Endothelial cell of umbilical vein (primary cell): Measurements from ENCODE around the gene C1orf167. TPM values are rescaled to one million over a fixed set of nuclear protein-coding genes. Genes with fewer than 3 reads are reported as not detected.

Source experiments
- BruUV-seq: library from RNA; stranded (reverse); fragments of 400-500 nt; replicated peaks from 2 replicates; lab custom pipeline; 2021; lab: Mats Ljungman, UMichigan
- CTCF ChIA-PET: fragments of 300-600, 350-600 bp; sonication (Branson Sonifier 250); formaldehyde crosslinking; loops from one replicate; lab custom pipeline; 2021; ENCODE audit warnings: antibody characterized with exemption, inconsistent platforms; lab: Charles Lee
- POLR2A ChIA-PET: fragments of 300-600, 350-600 bp; sonication (Branson Sonifier 250); formaldehyde crosslinking; loops from one replicate; lab custom pipeline; 2021; ENCODE audit warnings: antibody characterized with exemption, inconsistent platforms; lab: Charles Lee
- DNase-seq: peaks from one replicate; pipeline ENCODE4 v3.0.0-alpha.2; 2011; ENCODE audit warnings: low read depth, low spot score
- FAIRE-seq: peaks from 2 replicates; lab custom pipeline; 2011; peaks lifted over from hg19 to GRCh38; lab: Jason Lieb, UNC
- H2AFZ ChIP-seq: 2 replicates; pipeline ENCODE4 v1.6.0; 2012; ENCODE audit warnings: low read depth, low read length, control low read depth, inconsistent platforms
- H3K27ac ChIP-seq: 2 replicates; pipeline ENCODE4 v1.5.1; 2011; ENCODE audit warnings: low read depth, mild to moderate bottlenecking, control low read depth, low read length, moderate library complexity; ENCODE audit not compliant: insufficient read depth
- H3K27me3 ChIP-seq, 2 experiments: 2 replicates each; pipeline versions ENCODE4 v1.6.0 to v1.6.1; 2011; ENCODE audit warnings: low read length in 2 of 2, mixed read lengths in 1 of 2; ENCODE audit not compliant: control insufficient read depth in 2 of 2, insufficient read depth in 2 of 2
- H3K36me3 ChIP-seq, 2 experiments: 2 replicates in 1 of 2; 3 replicates in 1 of 2; pipeline ENCODE4 v1.5.1; 2011; ENCODE audit warnings: low read length in 2 of 2, mild to moderate bottlenecking in 1 of 2, moderate library complexity in 1 of 2; ENCODE audit not compliant: control insufficient read depth in 2 of 2, insufficient read depth in 2 of 2; ENCODE audit errors: extremely low read depth in 1 of 2
- H3K4me1 ChIP-seq: 3 replicates; pipeline ENCODE4 v1.5.1; 2011; ENCODE audit warnings: mild to moderate bottlenecking, low read length; ENCODE audit not compliant: control insufficient read depth, insufficient read depth; ENCODE audit errors: extremely low read depth
- H3K4me2 ChIP-seq: 2 replicates; pipeline ENCODE4 v1.6.1; 2011; ENCODE audit warnings: low read length, control low read depth, mixed read lengths; ENCODE audit not compliant: insufficient read depth
- H3K4me3 ChIP-seq, 3 experiments: fragments of 200-600 bp in 1 of 3; sonication (generic), shearing (Covaris generic) in 1 of 3; replicated peaks in 1 of 3; 2 replicates each; pipeline ENCODE4 v1.5.1; 2011 to 2016; ENCODE audit warnings: control low read depth in 3 of 3, low read length in 3 of 3, mild to moderate bottlenecking in 2 of 3, inconsistent platforms in 1 of 3, low read depth in 1 of 3, moderate library complexity in 1 of 3; ENCODE audit not compliant: insufficient read depth in 1 of 3
- H3K79me2 ChIP-seq: 2 replicates; pipeline ENCODE4 v1.6.0; 2012; ENCODE audit warnings: low read length, inconsistent platforms; ENCODE audit not compliant: control insufficient read depth, insufficient read depth
- H3K9ac ChIP-seq: replicated peaks from 2 replicates; pipeline ENCODE3; 2011; ENCODE audit warnings: low read length, control low read depth; ENCODE audit not compliant: insufficient read depth; ENCODE audit errors: extremely low read depth
- H3K9me1 ChIP-seq: replicated peaks from 3 replicates; pipeline ENCODE4 v1.6.0; 2011; ENCODE audit warnings: mild to moderate bottlenecking, low read length; ENCODE audit not compliant: control insufficient read depth, insufficient read depth; ENCODE audit errors: extremely low read depth
- H3K9me3 ChIP-seq: replicated peaks from 2 replicates; pipeline ENCODE4 v1.5.1; 2012; ENCODE audit warnings: low read length, inconsistent platforms; ENCODE audit not compliant: control insufficient read depth, insufficient read depth
- H4K20me1 ChIP-seq: replicated peaks from 2 replicates; pipeline ENCODE3; 2011; ENCODE audit warnings: mild to moderate bottlenecking, low read length; ENCODE audit not compliant: control insufficient read depth, insufficient read depth; ENCODE audit errors: extremely low read depth
- CTCF ChIP-seq, 2 donors: IDR thresholded peaks; 1 replicate in 1 of 2; 2 replicates in 1 of 2; pipeline ENCODE4 v1.5.1; 2011; ENCODE audit warnings: low read length in 2 of 2, mild to moderate bottlenecking in 2 of 2, moderate library complexity in 2 of 2, control low read depth in 1 of 2, inconsistent platforms in 1 of 2, low read depth in 1 of 2; ENCODE audit not compliant: insufficient read depth in 1 of 2; ENCODE audit errors: extremely low read depth in 1 of 2
- EZH2 ChIP-seq: IDR thresholded peaks from 2 replicates; pipeline ENCODE4 v1.6.1; 2012; ENCODE audit warnings: borderline replicate concordance, low read depth, mild to moderate bottlenecking, moderate library complexity, low read length, inconsistent platforms; ENCODE audit not compliant: severe bottlenecking
- FOS ChIP-seq: IDR thresholded peaks from 2 replicates; pipeline ENCODE4 v1.6.1; 2011; ENCODE audit warnings: mild to moderate bottlenecking, low read length, moderate library complexity, borderline replicate concordance; ENCODE audit not compliant: insufficient read depth
- GATA2 ChIP-seq: IDR thresholded peaks from 2 replicates; pipeline ENCODE4 v1.7.0; 2011; ENCODE audit warnings: low read depth, mild to moderate bottlenecking, moderate library complexity, mixed read lengths, low read length; ENCODE audit not compliant: insufficient read length, insufficient read depth
- JUN ChIP-seq: IDR thresholded peaks from 2 replicates; pipeline ENCODE4 v1.6.1; 2011; ENCODE audit warnings: borderline replicate concordance, low read depth; ENCODE audit not compliant: insufficient read length, insufficient read depth
- MAX ChIP-seq: IDR thresholded peaks from 2 replicates; pipeline ENCODE4 v1.6.1; 2011; ENCODE audit not compliant: insufficient read depth, insufficient read length
- MYC ChIP-seq: IDR thresholded peaks from one replicate; pipeline ENCODE4 v1.6.1; 2011; ENCODE audit warnings: mild to moderate bottlenecking, low read depth, low read length
- POLR2A ChIP-seq: IDR thresholded peaks from 2 replicates; pipeline ENCODE4 v1.6.1; 2012; ENCODE audit warnings: low read depth, mild to moderate bottlenecking, control low read depth, low read length
- POLR2AphosphoS5 ChIP-seq: IDR thresholded peaks from 2 replicates; pipeline ENCODE4 v1.6.1; 2012; ENCODE audit warnings: low read depth, mild to moderate bottlenecking, control low read depth, low read length, moderate library complexity; ENCODE audit not compliant: insufficient read depth
- dilution Hi-C: fragments of 300-500 bp; cut with MboI; formaldehyde crosslinking; loops from one replicate; pipeline ENCODE4 v1.15.0; 2019; ENCODE audit warnings: low sequenced_read_pairs; ENCODE audit not compliant: extremely low pct_ligation_motif_present
- intact Hi-C: fragments of 100-400 bp; cut with micrococcal nuclease; formaldehyde crosslinking; loops from one replicate; pipeline ENCODE4 v1.10.0; 2022
- polyA plus RNA-seq, 4 experiments: library from polyadenylated mRNA; depleted of rRNA in 3 of 4; stranded (reverse) in 3 of 4; unstranded in 1 of 4; fragments of >200 nt; gene quantifications; 2 replicates each; pipeline versions ENCODE4 v1.2.1 to v1.2.3, GENCODE V29; 2011 to 2012; ENCODE audit warnings: missing spikeins in 1 of 4
- total RNA-seq: library from RNA; stranded (reverse); gene quantifications from 2 replicates; pipeline ENCODE4 v1.2.3, GENCODE V29; 2021

The C1orf167 gene
- total and polyA plus RNA-seq, 2 donors (not counting 3 experiments of a cell fraction or from before 2014, with no cell fraction given) = not detected

- BruUV-seq = no TSS peak
Measured at GRCh38 chr1:11740258-11741192, 21.5 kb upstream of the C1orf167 start.

GRCh38 chr1:11741482-11741881 is 20.5 kb upstream of the C1orf167 start:
- Histone ChIP-seq H3K9ac (no peak overlapping the region), H3K9me3 (no peaks in the 10 kb centered on the region), H3K9me1 (no peaks in the 10 kb centered on the region), H2AFZ (no peak overlapping the region), H3K27ac (no peak overlapping the region), H4K20me1 (no peaks in the 10 kb centered on the region), H3K4me2 (no peak overlapping the region), H3K4me3 (no peak overlapping the region), H3K36me3 (no peaks in the 10 kb centered on the region), H3K27me3 (no peaks in the 10 kb centered on the region), H3K4me1 (peaks cover 6% of the 10 kb centered on the region), H3K79me2 (no peaks in the 10 kb centered on the region)
- ChIA-PET CTCF (interaction anchor here (0.6 kb wide), 1 partner anchor 19 kb away, joined by 3 read pairs; no protein-coding TSS in a partner anchor), POLR2A (interaction anchor here (0.6 kb wide), 1 partner anchor 76 kb away, joined by 3 read pairs; no protein-coding TSS in a partner anchor)
- FAIRE-seq = no peak
- TF ChIP-seq CTCF (IDR thresholded peaks at IDR 0.05; ENCODE audit: extremely low read depth in 1 of 2, insufficient read depth in 1 of 2, low read depth in 1 of 2, low read length in 2 of 2) (no peak), EZH2 (no peak), POLR2A (no peak), JUN (no peak), MAX (no peak), FOS (no peak), POLR2AphosphoS5 (no peak), GATA2 (no peak), MYC (no peak)
- intact Hi-C loops (no loop called here), dilution Hi-C loops (no loop called here)
- DNase-seq = no peak
- no TSS peak for BruUV-seq

More at GRCh38 chr1:11740258-11741192, 21.5 kb upstream of the C1orf167 start:
- H2AFZ ChIP-seq = no peak overlapping the region
- H3K4me3 ChIP-seq = no peak overlapping the region
- H3K4me1 ChIP-seq = peaks cover 6% of the 10 kb centered on the region
- FAIRE-seq (no peak), DNase-seq (no peak)
- H3K27me3 ChIP-seq = no peaks in the 10 kb centered on the region
- no peaks in the 10 kb centered on the region for H3K9me1 ChIP-seq
- no peak overlapping the region for H3K4me2 ChIP-seq
- CTCF ChIA-PET = interaction anchor here (1.1 kb wide), 1 partner anchor 76 kb away, joined by 4 read pairs; the partner anchor contains the start of gene FBXO6
- H3K9me3 ChIP-seq = no peaks in the 10 kb centered on the region
- intact Hi-C loops (no loop called here), dilution Hi-C loops (no loop called here)
- H3K27ac ChIP-seq = no peak overlapping the region
- TF ChIP-seq GATA2 = peak; percentile 60
- no peak for TF ChIP-seq EZH2
- no peak for TF ChIP-seq MYC
- H3K9ac ChIP-seq = no peak overlapping the region
- H3K36me3 ChIP-seq = no peaks in the 10 kb centered on the region
- no peaks in the 10 kb centered on the region for H3K79me2 ChIP-seq
- no peaks in the 10 kb centered on the region for H4K20me1 ChIP-seq
- POLR2A ChIA-PET = no interaction called here
